OCI-LY3 (cell line): ENCODE data around the gene CDH4.

Experiments used
- EZH2phosphoT487 ChIP-seq: fragments of 200-600 bp; shearing (Covaris generic); IDR thresholded peaks from 2 replicates; pipeline ENCODE4 v1.6.1; 2018; ENCODE audit warnings: antibody characterized with exemption, mixed run types, low read depth
- TF ChIP-seq, protein P1 (sequence below): fragments of 200-600, 300-600 bp; sonication (generic); IDR thresholded peaks from 2 replicates; pipeline ENCODE4 v1.5.1; 2014; ENCODE audit warnings: antibody characterized with exemption, low read length, low read depth

DNA sequence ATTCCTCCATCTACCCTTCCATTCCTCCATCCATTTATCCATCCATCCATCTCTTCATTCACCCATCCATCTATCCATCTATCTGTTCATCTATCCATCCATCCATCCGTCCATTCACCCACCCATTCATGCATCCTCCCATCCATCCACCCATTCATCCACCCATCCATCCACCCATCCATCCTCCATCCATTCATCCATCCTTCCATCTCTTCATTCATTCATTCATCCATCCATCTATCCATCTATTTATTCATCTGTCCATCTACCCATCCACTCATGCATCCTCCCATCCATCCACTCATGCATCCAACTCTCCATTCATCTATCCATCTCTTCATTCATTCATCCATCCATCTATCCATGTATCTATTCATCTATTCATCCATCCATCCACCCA lies 380.9 kb downstream of the CDH4 start:
- TF ChIP-seq, protein P1, sequence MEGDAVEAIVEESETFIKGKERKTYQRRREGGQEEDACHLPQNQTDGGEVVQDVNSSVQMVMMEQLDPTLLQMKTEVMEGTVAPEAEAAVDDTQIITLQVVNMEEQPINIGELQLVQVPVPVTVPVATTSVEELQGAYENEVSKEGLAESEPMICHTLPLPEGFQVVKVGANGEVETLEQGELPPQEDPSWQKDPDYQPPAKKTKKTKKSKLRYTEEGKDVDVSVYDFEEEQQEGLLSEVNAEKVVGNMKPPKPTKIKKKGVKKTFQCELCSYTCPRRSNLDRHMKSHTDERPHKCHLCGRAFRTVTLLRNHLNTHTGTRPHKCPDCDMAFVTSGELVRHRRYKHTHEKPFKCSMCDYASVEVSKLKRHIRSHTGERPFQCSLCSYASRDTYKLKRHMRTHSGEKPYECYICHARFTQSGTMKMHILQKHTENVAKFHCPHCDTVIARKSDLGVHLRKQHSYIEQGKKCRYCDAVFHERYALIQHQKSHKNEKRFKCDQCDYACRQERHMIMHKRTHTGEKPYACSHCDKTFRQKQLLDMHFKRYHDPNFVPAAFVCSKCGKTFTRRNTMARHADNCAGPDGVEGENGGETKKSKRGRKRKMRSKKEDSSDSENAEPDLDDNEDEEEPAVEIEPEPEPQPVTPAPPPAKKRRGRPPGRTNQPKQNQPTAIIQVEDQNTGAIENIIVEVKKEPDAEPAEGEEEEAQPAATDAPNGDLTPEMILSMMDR: no peak
- TF ChIP-seq EZH2phosphoT487: no peak
